Ovary (tissue), 3 donors: Measurements from ENCODE around the gene FAM72B.
"Not testable (repeated sequence)": the region's sequence is repeated elsewhere in the genome, so short reads cannot be mapped to it uniquely, and the experiment has no call there.

ENCODE experiments used
- CTCF ChIP-seq, 3 donors: fragments of 450-650 bp in 2 of 3; fragments of 200-600 bp in 1 of 3; IDR thresholded peaks; one replicate each; pipeline versions ENCODE4 v1.5.1 to v1.8.0; 2016 to 2022; ENCODE audit warnings: antibody characterized with exemption in 3 of 3, mild to moderate bottlenecking in 1 of 3
- EP300 ChIP-seq: sonication (generic); formaldehyde crosslinking; IDR thresholded peaks from one replicate; pipeline ENCODE4 v1.6.1; 2017; ENCODE audit warnings: antibody characterized with exemption
- POLR2A ChIP-seq: fragments of 450-650 bp; IDR thresholded peaks from one replicate; pipeline ENCODE4 v1.6.1; 2017; ENCODE audit warnings: antibody characterized with exemption, mild to moderate bottlenecking, moderate library complexity
- donor health status: DM: no; HTN: no; CAD: no.

GRCh38 chr1:121167225-121167738 is 16.9 kb downstream of the FAM72B start:
- TF ChIP-seq CTCF (IDR thresholded peaks at IDR 0.05); POLR2A; EP300: not testable (repeated sequence)
